Ovary (tissue), 9 donors: ENCODE measurements around the gene GNL2. TPM values are rescaled to one million over a fixed set of nuclear protein-coding genes. Genes with fewer than 3 reads are reported as not detected.
A peak's percentile ranks its signal among the peaks of the same experiment; 100 is the strongest.

ENCODE experiments used
- DNase-seq, 5 donors: peaks; one replicate each; pipeline ENCODE4 v3.0.0-alpha.2; 2019 to 2020
- H3K27ac ChIP-seq, 2 donors: fragments of 200-600 bp; one replicate each; pipeline versions ENCODE4 v1.5.1 to v1.8.0; 2019 to 2022
- H3K27me3 ChIP-seq: fragments of 200-600 bp; one replicate; pipeline ENCODE4 v1.8.0; 2022
- H3K36me3 ChIP-seq: fragments of 200-600 bp; sonication (generic); one replicate; pipeline ENCODE4 v1.5.1; 2019
- H3K4me1 ChIP-seq: one replicate; pipeline ENCODE4 v1.8.1; 2013; ENCODE audit warnings: mild to moderate bottlenecking, moderate library complexity; ENCODE audit not compliant: insufficient read depth
- H3K4me3 ChIP-seq: fragments of 200-600 bp; sonication (generic); one replicate; pipeline ENCODE4 v1.5.1; 2017
- H3K9me3 ChIP-seq, 2 donors: fragments of 200-600 bp in 1 of 2; sonication (generic) in 1 of 2; one replicate each; pipeline versions ENCODE4 v1.5.1 to v1.8.1; 2013 to 2019; ENCODE audit warnings: mild to moderate bottlenecking in 1 of 2, moderate library complexity in 1 of 2
- CTCF ChIP-seq, 3 donors: fragments of 450-650 bp in 2 of 3; fragments of 200-600 bp in 1 of 3; IDR thresholded peaks; one replicate each; pipeline versions ENCODE4 v1.5.1 to v1.8.0; 2016 to 2022; ENCODE audit warnings: antibody characterized with exemption in 3 of 3, mild to moderate bottlenecking in 1 of 3
- EP300 ChIP-seq: sonication (generic); formaldehyde crosslinking; IDR thresholded peaks from one replicate; pipeline ENCODE4 v1.6.1; 2017; ENCODE audit warnings: antibody characterized with exemption
- POLR2A ChIP-seq: fragments of 450-650 bp; IDR thresholded peaks from one replicate; pipeline ENCODE4 v1.6.1; 2017; ENCODE audit warnings: antibody characterized with exemption, mild to moderate bottlenecking, moderate library complexity
- WGBS, 3 donors: extraction: QIAGEN DNeasy Blood & Tissue Kit in 1 of 3; methylation state at CpG; one replicate each; pipeline versions ENCODE4 v1.1.5 to v1.1.7; 2013 to 2017; 5-methylcytosine and 5-hydroxymethylcytosine counted together
- intact Hi-C, 4 donors: fragments of 100-400 bp; cut with DNase I; formaldehyde crosslinking; loops; one replicate each; pipeline versions ENCODE4 v1.11.0 to v1.15.1; 2022 to 2023
- polyA plus RNA-seq, 2 donors: library from polyadenylated mRNA; stranded (reverse); fragments of 200-250 nt in 1 of 2; fragments of 350-450 nt in 1 of 2; fragmentation: Illumina TruSeq in 1 of 2; extraction: RNeasy Lipid Tissue Mini Kit (QIAGEN cat#74804) in 1 of 2; gene quantifications; one replicate each; pipeline ENCODE4 v1.2.3, GENCODE V29; 2013 to 2014
- total RNA-seq, 7 donors: library from RNA; depleted of rRNA in 2 of 7; stranded (reverse); fragments of >200 nt in 2 of 7; fragmentation: NEBNext Ultra II Directional in 3 of 7; extraction: Animal tissue kit (Norgen Biotek cat#: 25700) in 3 of 7; gene quantifications; one replicate each; pipeline versions ENCODE4 v1.1.0 to v1.2.4, GENCODE V29; 2016 to 2023
- donor health status: DM: no; HTN: no; CAD: no; lungs with moderate emphysema.
- donor health status: DM: no; HTN: no; CAD: no.
- donor health status: Bipolar disorder and iron deficiency.
- donor health status: DM: yes; HTN: yes; CAD: no.
- donor health status: DM: no; HTN: no; CAD: no.
- donor health status: DM: yes; HTN: yes; CAD: no.

GNL2 gene
- total and polyA plus RNA-seq, 9 donors, result 22.3 to 44.5 (median 31.7) TPM

- peaks cover 8% of the 10 kb centered on the region for H3K4me1 ChIP-seq
- WGBS, 3 donors, result 3 to 4% (median 4%) methylated on average over 11 of the region's 11 CpGs
- H3K27ac ChIP-seq, result no peak overlapping the region
- H3K9me3 ChIP-seq, result no peaks in the 10 kb centered on the region
- H3K27me3 ChIP-seq, result no peaks in the 10 kb centered on the region
- intact Hi-C loops, result no loop called here
- no peak for DNase-seq
- H3K36me3 ChIP-seq, result no peaks in the 10 kb centered on the region
- peak overlapping the region; percentile 94 for H3K4me3 ChIP-seq
- TF ChIP-seq POLR2A (no peak), CTCF (IDR thresholded peaks at IDR 0.05) (no peak), EP300 (no peak)
Observed at GRCh38 chr1:37553598-37553926, 42.2 kb downstream of the GNL2 start.

GRCh38 chr1:37549341-37549740, 46.4 kb downstream of the GNL2 start:
- intact Hi-C loops, result loop anchor here in 1 of 4 donors (5.0 kb wide), 1 partner anchor 258 kb away; the partner anchor contains the start of genes C1orf122 and YRDC
- Histone ChIP-seq H3K27ac (no peak overlapping the region), H3K4me3 (no peak overlapping the region), H3K4me1 (peaks cover 4% of the 10 kb centered on the region), H3K36me3 (no peaks in the 10 kb centered on the region), H3K27me3 (no peaks in the 10 kb centered on the region), H3K9me3 (no peaks in the 10 kb centered on the region)
- 89 to 91% (median 91%) methylated on average over 6 of the region's 6 CpGs for WGBS, 3 donors
- TF ChIP-seq POLR2A (no peak), CTCF (IDR thresholded peaks at IDR 0.05) (no peak), EP300 (no peak)
- no peak for DNase-seq

GRCh38 chr1:37545019-37545418, 50.7 kb downstream of the GNL2 start:
- H3K4me1 ChIP-seq, result no peaks in the 10 kb centered on the region
- no peaks in the 10 kb centered on the region for H3K36me3 ChIP-seq
- 73 to 89% (median 82%) methylated on average over 5 of the region's 5 CpGs for WGBS, 3 donors
- DNase-seq, result no peak
- no peaks in the 10 kb centered on the region for H3K27me3 ChIP-seq
- TF ChIP-seq POLR2A, result no peak
- no peak for TF ChIP-seq CTCF (IDR thresholded peaks at IDR 0.05)
- no peak for TF ChIP-seq EP300
- H3K4me3 ChIP-seq, result no peak overlapping the region
- H3K27ac ChIP-seq, result no peak overlapping the region
- H3K9me3 ChIP-seq, result no peaks in the 10 kb centered on the region
- intact Hi-C loops, result loop anchor here in 1 of 4 donors (5.0 kb wide), 1 partner anchor 262 kb away; the partner anchor contains the start of genes C1orf122 and YRDC

GRCh38 chr1:37544530-37544929, 51.2 kb downstream of the GNL2 start:
- Histone ChIP-seq H3K36me3 (no peaks in the 10 kb centered on the region), H3K9me3 (no peaks in the 10 kb centered on the region), H3K27me3 (no peaks in the 10 kb centered on the region), H3K4me1 (no peaks in the 10 kb centered on the region), H3K4me3 (no peak overlapping the region), H3K27ac (no peak overlapping the region)
- TF ChIP-seq CTCF (IDR thresholded peaks at IDR 0.05) (no peak), POLR2A (no peak), EP300 (no peak)
- no peak for DNase-seq
- intact Hi-C loops, result no loop called here
- 95 to 98% (median 97%) methylated on average over 21 of the region's 21 CpGs for WGBS, 3 donors
